GM19351 (cell line): Measurements from ENCODE around the gene CTNND2.
"Not testable (repeated sequence)": the region's sequence is repeated elsewhere in the genome, so short reads cannot be mapped to it uniquely, and the experiment has no call there.

Source experiments
- ATAC-seq: cut with Tn5 transposase; IDR thresholded peaks from one replicate; pipeline ENCODE4 v1.9.1; 2021; ENCODE audit warnings: mild to moderate bottlenecking, moderate library complexity; ENCODE audit not compliant: unreplicated experiment

The CTNND2 gene

GRCh38 chr5:11334404-11334803 is 569.8 kb downstream of the CTNND2 start:
- ATAC-seq, result no peak

GRCh38 chr5:11329679-11330078 is 574.6 kb downstream of the CTNND2 start:
- no peak for ATAC-seq

- no peak for ATAC-seq
Observed at GRCh38 chr5:11324521-11325289, 579.5 kb downstream of the CTNND2 start.

GRCh38 chr5:11323761-11324160 is 580.5 kb downstream of the CTNND2 start:
- no peak for ATAC-seq

GRCh38 chr5:11322133-11322532 is 582.1 kb downstream of the CTNND2 start:
- ATAC-seq, result no peak

- no peak for ATAC-seq
Observed at GRCh38 chr5:11319836-11320580, 584.2 kb downstream of the CTNND2 start.

GRCh38 chr5:11313694-11314093 is 590.6 kb downstream of the CTNND2 start:
- not testable (repeated sequence) for ATAC-seq

GRCh38 chr5:11311731-11312130 is 592.5 kb downstream of the CTNND2 start:
- ATAC-seq, result no peak

GRCh38 chr5:11311272-11311671 is 593.0 kb downstream of the CTNND2 start:
- ATAC-seq, result no peak

GRCh38 chr5:11310158-11310557 is 594.1 kb downstream of the CTNND2 start:
- no peak for ATAC-seq

GRCh38 chr5:11306365-11306764 is 597.9 kb downstream of the CTNND2 start:
- ATAC-seq, result no peak

GRCh38 chr5:11305245-11305644 is 599.0 kb downstream of the CTNND2 start:
- no peak for ATAC-seq

- ATAC-seq, result no peak
Observed at GRCh38 chr5:11304641-11305040, 599.6 kb downstream of the CTNND2 start.

GRCh38 chr5:11302663-11303062 is 601.6 kb downstream of the CTNND2 start:
- ATAC-seq, result no peak

- ATAC-seq, result no peak
Observed at GRCh38 chr5:11301171-11301570, 603.1 kb downstream of the CTNND2 start.

GRCh38 chr5:11300736-11301135 is 603.5 kb downstream of the CTNND2 start:
- no peak for ATAC-seq

GRCh38 chr5:11298877-11299276 is 605.4 kb downstream of the CTNND2 start:
- ATAC-seq, result no peak

- no peak for ATAC-seq
Observed at GRCh38 chr5:11293523-11293922, 610.7 kb downstream of the CTNND2 start.

- no peak for ATAC-seq
Observed at GRCh38 chr5:11292648-11293356, 611.4 kb downstream of the CTNND2 start.

GRCh38 chr5:11289733-11290132 is 614.5 kb downstream of the CTNND2 start:
- no peak for ATAC-seq

GRCh38 chr5:11289208-11289607 is 615.0 kb downstream of the CTNND2 start:
- ATAC-seq, result no peak

GRCh38 chr5:11281842-11282241 is 622.4 kb downstream of the CTNND2 start:
- no peak for ATAC-seq
